ENCODE results near the gene RBM38. TPM values are rescaled to one million over a fixed set of nuclear protein-coding genes. Genes with fewer than 3 reads are reported as not detected.

The RBM38 gene
- total and polyA plus RNA-seq, 9 of the 15 experiments (the other 6 are each of a cell fraction or from before 2014, with no cell fraction given): 0.28 to 82.4 (median 33.2) TPM

- TF ChIP-seq PTTG1 (tag; IDR thresholded peaks at IDR 0.05; ENCODE audit: low read depth) (no peak), CSDE1 (IDR thresholded peaks at IDR 0.05) (no peak), ZNF764 (CRISPR knock-in tag; IDR thresholded peaks at IDR 0.05; ENCODE audit: low read depth) (no peak), TFE3 (CRISPR knock-in tag; IDR thresholded peaks at IDR 0.05) (no peak; the same call in 1 of the 2 replicates), ZBTB40 (IDR thresholded peaks at IDR 0.05) (0 out of 2 replicates have a peak, but pooled peaks have one; percentile 48), ZBTB40 (CRISPR knock-in tag; IDR thresholded peaks at IDR 0.05) (no peak), ASH1L (IDR thresholded peaks at IDR 0.05; ENCODE audit: borderline replicate concordance, low read depth, partially characterized antibody) (no peak), CC2D1A (IDR thresholded peaks at IDR 0.05) (no peak), SMAD4 (CRISPR knock-in tag; conservative IDR thresholded peaks at IDR 0.05) (peak; percentile 49; the same call in 1 of the 2 replicates), CEBPB (tag; IDR thresholded peaks at IDR 0.05) (no peak), MLX (CRISPR knock-in tag; conservative IDR thresholded peaks at IDR 0.05) (no peak)
Observed at GRCh38 chr20:57389695-57390603, 1.2 kb upstream of the RBM38 start (continued).
